Choroid plexus epithelial cell (primary cell): ENCODE measurements around the gene MFSD6.
A peak's percentile ranks its signal among the peaks of the same experiment; 100 is the strongest.

Source experiments
- DNase-seq: peaks from one replicate; pipeline ENCODE4 v3.0.0-alpha.2; 2010; ENCODE audit warnings: low read depth
- H3K4me3 ChIP-seq: 2 replicates; pipeline ENCODE4 v1.5.1; 2011; ENCODE audit warnings: low read depth, mild to moderate bottlenecking, control low read depth, low read length, moderate library complexity
- CTCF ChIP-seq: conservative IDR thresholded peaks from 2 replicates; pipeline ENCODE4 v1.5.1; 2011; ENCODE audit warnings: low read depth, mild to moderate bottlenecking, control low read depth, inconsistent platforms, low read length, moderate library complexity

Gene MFSD6

GRCh38 chr2:190412966-190413365, 4.8 kb downstream of the MFSD6 start:
- no peak for DNase-seq
- TF ChIP-seq CTCF = no peak
- H3K4me3 ChIP-seq = no peak overlapping the region

- H3K4me3 ChIP-seq = no peak overlapping the region
- no peak for DNase-seq
- no peak for TF ChIP-seq CTCF
Observed at GRCh38 chr2:190413421-190413820, 5.3 kb downstream of the MFSD6 start.

- no peak for TF ChIP-seq CTCF
- no peak overlapping the region for H3K4me3 ChIP-seq
- no peak for DNase-seq
Observed at GRCh38 chr2:190415251-190415650, 7.1 kb downstream of the MFSD6 start.

- peak; percentile 20 for DNase-seq
- no peak overlapping the region for H3K4me3 ChIP-seq
- TF ChIP-seq CTCF = no peak
Observed at GRCh38 chr2:190415794-190416775, 7.9 kb downstream of the MFSD6 start.

GRCh38 chr2:190417045-190417842, 9.1 kb downstream of the MFSD6 start:
- no peak for TF ChIP-seq CTCF
- DNase-seq = no peak
- no peak overlapping the region for H3K4me3 ChIP-seq

GRCh38 chr2:190418727-190419126, 10.6 kb downstream of the MFSD6 start:
- no peak overlapping the region for H3K4me3 ChIP-seq
- DNase-seq = no peak
- TF ChIP-seq CTCF = no peak
